Measurements from ENCODE around the gene CFP. TPM values are rescaled to one million over a fixed set of nuclear protein-coding genes. Genes with fewer than 3 reads are reported as not detected.
"Not testable (repeated sequence)": the region's sequence is repeated elsewhere in the genome, so short reads cannot be mapped to it uniquely, and the experiment has no call there.

The CFP gene
- total RNA-seq, 1 donor from 2014 or later = 0.51 TPM

DNA sequence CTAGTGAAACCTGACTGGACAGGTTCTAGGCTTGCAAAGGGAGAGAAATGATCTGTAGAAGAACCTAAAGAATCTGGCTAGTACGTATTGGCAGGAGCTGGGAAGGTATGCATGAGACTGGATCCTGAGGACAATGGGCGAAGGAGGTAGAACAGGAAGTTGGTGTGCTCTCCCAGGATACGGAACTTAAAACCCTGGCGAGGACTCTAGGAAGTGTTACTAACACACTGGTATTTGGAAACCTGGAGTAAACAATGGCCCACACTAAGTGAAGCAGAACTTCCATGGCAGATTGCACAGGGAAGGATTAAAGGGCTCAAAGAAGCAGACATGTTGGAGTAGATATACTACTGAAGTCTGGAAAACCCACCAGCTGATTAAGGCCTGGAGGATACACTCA, 19.2 kb downstream of the CFP start:
- Mint-ChIP-seq H3K27ac (no peak overlapping the region), H3K4me3 (no peak overlapping the region), H3K9me3 (peaks cover 4% of the 10 kb centered on the region), H3K4me1 (ENCODE audit: unreplicated experiment) (peaks cover 3% of the 10 kb centered on the region), H3K27me3 (no peaks in the 10 kb centered on the region), H3K36me3 (no peaks in the 10 kb centered on the region)
- TF ChIP-seq CTCF (conservative IDR thresholded peaks at IDR 0.05) = no peak
- DNase-seq (ENCODE audit: extremely low spot score, unreplicated experiment) = no peak

- Mint-ChIP-seq H3K36me3 (no peaks in the 10 kb centered on the region), H3K27ac (no peak overlapping the region), H3K4me1 (ENCODE audit: unreplicated experiment) (peaks cover 3% of the 10 kb centered on the region), H3K4me3 (no peak overlapping the region), H3K27me3 (no peaks in the 10 kb centered on the region), H3K9me3 (peaks cover 4% of the 10 kb centered on the region)
- DNase-seq (ENCODE audit: extremely low spot score, unreplicated experiment) = no peak
- TF ChIP-seq CTCF (conservative IDR thresholded peaks at IDR 0.05) = no peak
Measured at GRCh38 chrX:47608130-47608810, 21.5 kb downstream of the CFP start.

DNA sequence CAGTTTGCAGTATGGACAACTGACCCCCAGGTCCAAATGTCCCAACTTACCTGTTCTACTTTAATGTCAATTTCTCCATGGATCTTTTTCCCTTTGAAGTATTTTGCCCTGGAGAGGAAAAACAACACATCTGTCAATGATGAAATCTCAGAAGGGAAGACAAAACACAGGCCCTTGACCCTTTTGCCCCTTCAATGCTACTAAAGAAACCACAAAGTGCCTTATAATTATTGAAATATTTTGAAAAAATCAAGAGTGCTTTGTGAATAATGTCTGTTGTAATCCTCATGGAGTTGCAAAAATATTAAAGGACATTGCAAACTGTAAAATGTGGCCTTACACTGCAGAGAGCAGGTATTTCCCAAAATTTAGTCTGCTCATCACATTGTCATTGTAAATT, 22.6 kb downstream of the CFP start:
- H3K27ac Mint-ChIP-seq = no peak overlapping the region
- H3K4me1 Mint-ChIP-seq (ENCODE audit: unreplicated experiment) = peaks cover 3% of the 10 kb centered on the region
- DNase-seq (ENCODE audit: extremely low spot score, unreplicated experiment) = no peak
- H3K4me3 Mint-ChIP-seq = no peak overlapping the region
- TF ChIP-seq CTCF (conservative IDR thresholded peaks at IDR 0.05) = no peak
- H3K9me3 Mint-ChIP-seq = peaks cover 4% of the 10 kb centered on the region
- no peaks in the 10 kb centered on the region for H3K27me3 Mint-ChIP-seq
- H3K36me3 Mint-ChIP-seq = no peaks in the 10 kb centered on the region

- Mint-ChIP-seq H3K4me1 (ENCODE audit: unreplicated experiment) (peaks cover 3% of the 10 kb centered on the region), H3K27me3 (no peaks in the 10 kb centered on the region), H3K4me3 (no peak overlapping the region), H3K9me3 (no peaks in the 10 kb centered on the region), H3K27ac (no peak overlapping the region), H3K36me3 (no peaks in the 10 kb centered on the region)
- no peak for DNase-seq (ENCODE audit: extremely low spot score, unreplicated experiment)
- TF ChIP-seq CTCF (conservative IDR thresholded peaks at IDR 0.05) = no peak
Measured at GRCh38 chrX:47605024-47605423, 24.7 kb downstream of the CFP start.

GRCh38 chrX:47603125-47603524, 26.6 kb downstream of the CFP start:
- not testable (repeated sequence) for H3K9me3 Mint-ChIP-seq; H3K27me3 Mint-ChIP-seq; H3K4me3 Mint-ChIP-seq; DNase-seq (ENCODE audit: extremely low spot score, unreplicated experiment); H3K27ac Mint-ChIP-seq; H3K4me1 Mint-ChIP-seq (ENCODE audit: unreplicated experiment); H3K36me3 Mint-ChIP-seq

- H3K27ac Mint-ChIP-seq = no peak overlapping the region
- no peak overlapping the region for H3K4me3 Mint-ChIP-seq
- no peaks in the 10 kb centered on the region for H3K27me3 Mint-ChIP-seq
- H3K36me3 Mint-ChIP-seq = no peaks in the 10 kb centered on the region
- TF ChIP-seq CTCF (conservative IDR thresholded peaks at IDR 0.05) = no peak
- H3K4me1 Mint-ChIP-seq (ENCODE audit: unreplicated experiment) = no peaks in the 10 kb centered on the region
- peaks cover 11% of the 10 kb centered on the region for H3K9me3 Mint-ChIP-seq
- DNase-seq (ENCODE audit: extremely low spot score, unreplicated experiment) = no peak
Measured at GRCh38 chrX:47597222-47597621, 32.5 kb downstream of the CFP start.

All from type B pancreatic cell (in vitro differentiated cells).